HG02798 (cell line): ENCODE measurements around the gene CSNK1A1L.
"Not testable (repeated sequence)": the region's sequence is repeated elsewhere in the genome, so short reads cannot be mapped to it uniquely, and the experiment has no call there.

Source experiments
- ATAC-seq: cut with Tn5 transposase; IDR thresholded peaks from one replicate; pipeline ENCODE4 v1.9.1; 2021; ENCODE audit warnings: mild to moderate bottlenecking; ENCODE audit not compliant: unreplicated experiment, poor library complexity

The CSNK1A1L gene

GRCh38 chr13:37065890-37066526 is 39.5 kb downstream of the CSNK1A1L start:
- ATAC-seq, result no peak

GRCh38 chr13:37059848-37060192 is 45.6 kb downstream of the CSNK1A1L start:
- ATAC-seq, result no peak

GRCh38 chr13:37058910-37059847 is 46.3 kb downstream of the CSNK1A1L start, which contains the start of gene SUPT20H:
Gene SUPT20H (minus strand): TSS chr13:37059688. CDS start chr13:37051490, 8,198 bp downstream.
- peak; percentile 99 for ATAC-seq

DNA sequence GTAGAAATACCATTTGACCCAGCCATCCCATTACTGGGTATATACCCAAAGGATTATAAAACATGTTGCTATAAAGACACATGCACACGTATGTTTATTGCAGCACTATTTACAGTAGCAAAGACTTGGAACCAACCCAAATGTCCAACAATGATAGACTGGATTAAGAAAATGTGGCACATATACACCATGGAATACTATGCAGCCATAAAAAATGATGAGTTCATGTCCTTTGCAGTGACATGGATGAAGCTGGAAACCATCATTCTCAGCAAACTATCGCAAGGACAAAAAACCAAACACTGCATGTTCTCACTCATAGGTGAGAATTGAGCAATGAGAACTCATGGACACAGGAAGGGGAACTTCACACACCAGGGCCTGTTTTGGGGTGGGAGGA is 49.2 kb downstream of the CSNK1A1L start:
- not testable (repeated sequence) for ATAC-seq
